A673 (cell line): Measurements from ENCODE around the gene PTPN21.

Experiments
- EZH2 ChIP-seq: fragments of 200-600 bp; sonication (generic); IDR thresholded peaks from 2 replicates; pipeline ENCODE4 v1.6.1; 2017; ENCODE audit warnings: borderline replicate concordance, low read depth, mild to moderate bottlenecking, mixed read lengths, antibody characterized with exemption, low read length; ENCODE audit not compliant: poor library complexity, severe bottlenecking
- TF ChIP-seq, protein P1 (sequence below): fragments of 300-800, 200-600 bp; sonication (generic); conservative IDR thresholded peaks from 2 replicates; pipeline ENCODE4 v1.5.1; 2017; ENCODE audit warnings: low read depth, mild to moderate bottlenecking, antibody characterized with exemption, low read length, moderate library complexity, mixed read lengths

DNA sequence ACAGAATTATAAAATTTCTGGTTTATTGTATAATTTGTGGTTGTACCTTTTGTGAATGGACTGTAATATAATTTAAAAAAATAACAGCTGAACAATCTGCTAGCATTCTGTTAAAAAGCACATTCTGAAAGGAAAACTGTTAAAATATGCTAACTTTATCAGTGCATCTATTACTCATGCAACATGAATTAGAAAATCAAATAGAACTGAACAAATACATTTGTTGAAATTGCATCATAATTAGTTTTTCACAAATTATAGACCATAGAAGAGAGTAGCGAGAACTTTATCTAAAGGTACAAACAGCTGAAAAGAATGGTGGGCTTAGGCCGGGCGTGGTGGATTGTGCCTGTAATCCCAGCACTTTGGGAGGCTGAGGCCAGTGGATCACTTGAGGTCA lies 33.0 kb downstream of the PTPN21 start:
- TF ChIP-seq, protein P1, sequence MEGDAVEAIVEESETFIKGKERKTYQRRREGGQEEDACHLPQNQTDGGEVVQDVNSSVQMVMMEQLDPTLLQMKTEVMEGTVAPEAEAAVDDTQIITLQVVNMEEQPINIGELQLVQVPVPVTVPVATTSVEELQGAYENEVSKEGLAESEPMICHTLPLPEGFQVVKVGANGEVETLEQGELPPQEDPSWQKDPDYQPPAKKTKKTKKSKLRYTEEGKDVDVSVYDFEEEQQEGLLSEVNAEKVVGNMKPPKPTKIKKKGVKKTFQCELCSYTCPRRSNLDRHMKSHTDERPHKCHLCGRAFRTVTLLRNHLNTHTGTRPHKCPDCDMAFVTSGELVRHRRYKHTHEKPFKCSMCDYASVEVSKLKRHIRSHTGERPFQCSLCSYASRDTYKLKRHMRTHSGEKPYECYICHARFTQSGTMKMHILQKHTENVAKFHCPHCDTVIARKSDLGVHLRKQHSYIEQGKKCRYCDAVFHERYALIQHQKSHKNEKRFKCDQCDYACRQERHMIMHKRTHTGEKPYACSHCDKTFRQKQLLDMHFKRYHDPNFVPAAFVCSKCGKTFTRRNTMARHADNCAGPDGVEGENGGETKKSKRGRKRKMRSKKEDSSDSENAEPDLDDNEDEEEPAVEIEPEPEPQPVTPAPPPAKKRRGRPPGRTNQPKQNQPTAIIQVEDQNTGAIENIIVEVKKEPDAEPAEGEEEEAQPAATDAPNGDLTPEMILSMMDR: no peak
- TF ChIP-seq EZH2: no peak
